ENCODE data around the gene PXK.

PXK gene

GRCh38 chr3:58346368-58346767, 13.7 kb downstream of the PXK start:
- 92 to 98% methylated on average over 2 of the region's 2 CpGs for WGBS, 2 experiments
- no peaks in the 10 kb centered on the region for H3K9me3 ChIP-seq (ENCODE audit: control insufficient read depth, low read length)
- H3K36me3 ChIP-seq (ENCODE audit: control insufficient read depth, insufficient read depth, low read length) = no peaks in the 10 kb centered on the region
- no peak overlapping the region for H3K4me3 ChIP-seq (ENCODE audit: insufficient read depth, low read depth, low read length)
- H3K27ac ChIP-seq (ENCODE audit: insufficient read depth, low read depth, low read length, poor library complexity, severe bottlenecking) = no peak overlapping the region
- no peaks in the 10 kb centered on the region for H3K27me3 ChIP-seq (ENCODE audit: control insufficient read depth, insufficient read depth, low read length, poor library complexity, severe bottlenecking)
- no peaks in the 10 kb centered on the region for H3K4me1 ChIP-seq (ENCODE audit: control insufficient read depth, insufficient read depth, low read length)

- Histone ChIP-seq H3K27me3 (ENCODE audit: control insufficient read depth, insufficient read depth, low read length, poor library complexity, severe bottlenecking) (no peaks in the 10 kb centered on the region), H3K4me3 (ENCODE audit: insufficient read depth, low read depth, low read length) (no peak overlapping the region), H3K36me3 (ENCODE audit: control insufficient read depth, insufficient read depth, low read length) (no peaks in the 10 kb centered on the region), H3K9me3 (ENCODE audit: control insufficient read depth, low read length) (no peaks in the 10 kb centered on the region), H3K27ac (ENCODE audit: insufficient read depth, low read depth, low read length, poor library complexity, severe bottlenecking) (no peak overlapping the region), H3K4me1 (ENCODE audit: control insufficient read depth, insufficient read depth, low read length) (no peaks in the 10 kb centered on the region)
- 88 to 89% methylated on average over 7 of the region's 7 CpGs for WGBS, 2 experiments
These were observed 15.3 kb downstream of the PXK start for GRCh38 chr3:58347984-58348383.

GRCh38 chr3:58349792-58350626, 17.3 kb downstream of the PXK start:
- H3K4me1 ChIP-seq (ENCODE audit: control insufficient read depth, insufficient read depth, low read length) = no peaks in the 10 kb centered on the region
- no peak overlapping the region for H3K4me3 ChIP-seq (ENCODE audit: insufficient read depth, low read depth, low read length)
- 94 to 96% methylated on average over 7 of the region's 7 CpGs for WGBS, 2 experiments
- no peak overlapping the region for H3K27ac ChIP-seq (ENCODE audit: insufficient read depth, low read depth, low read length, poor library complexity, severe bottlenecking)
- H3K27me3 ChIP-seq (ENCODE audit: control insufficient read depth, insufficient read depth, low read length, poor library complexity, severe bottlenecking) = no peaks in the 10 kb centered on the region
- H3K9me3 ChIP-seq (ENCODE audit: control insufficient read depth, low read length) = no peaks in the 10 kb centered on the region
- no peaks in the 10 kb centered on the region for H3K36me3 ChIP-seq (ENCODE audit: control insufficient read depth, insufficient read depth, low read length)

- 94 to 95% methylated on average over 2 of the region's 2 CpGs for WGBS, 2 experiments
These were observed 17.9 kb downstream of the PXK start for GRCh38 chr3:58350627-58351013.

GRCh38 chr3:58351920-58352319, 19.2 kb downstream of the PXK start:
- Histone ChIP-seq H3K36me3 (ENCODE audit: control insufficient read depth, insufficient read depth, low read length) (no peaks in the 10 kb centered on the region), H3K4me1 (ENCODE audit: control insufficient read depth, insufficient read depth, low read length) (no peaks in the 10 kb centered on the region), H3K9me3 (ENCODE audit: control insufficient read depth, low read length) (no peaks in the 10 kb centered on the region), H3K27ac (ENCODE audit: insufficient read depth, low read depth, low read length, poor library complexity, severe bottlenecking) (no peak overlapping the region), H3K4me3 (ENCODE audit: insufficient read depth, low read depth, low read length) (no peak overlapping the region), H3K27me3 (ENCODE audit: control insufficient read depth, insufficient read depth, low read length, poor library complexity, severe bottlenecking) (no peaks in the 10 kb centered on the region)
- 55 to 60% methylated on average over 3 of the region's 3 CpGs for WGBS, 2 experiments

More at GRCh38 chr3:58350627-58351013, 17.9 kb downstream of the PXK start:
- Histone ChIP-seq H3K4me3 (ENCODE audit: insufficient read depth, low read depth, low read length) (no peak overlapping the region), H3K9me3 (ENCODE audit: control insufficient read depth, low read length) (no peaks in the 10 kb centered on the region), H3K36me3 (ENCODE audit: control insufficient read depth, insufficient read depth, low read length) (no peaks in the 10 kb centered on the region), H3K27me3 (ENCODE audit: control insufficient read depth, insufficient read depth, low read length, poor library complexity, severe bottlenecking) (no peaks in the 10 kb centered on the region), H3K4me1 (ENCODE audit: control insufficient read depth, insufficient read depth, low read length) (no peaks in the 10 kb centered on the region), H3K27ac (ENCODE audit: insufficient read depth, low read depth, low read length, poor library complexity, severe bottlenecking) (no peak overlapping the region)

- Histone ChIP-seq H3K36me3 (ENCODE audit: control insufficient read depth, insufficient read depth, low read length) (no peaks in the 10 kb centered on the region), H3K4me1 (ENCODE audit: control insufficient read depth, insufficient read depth, low read length) (no peaks in the 10 kb centered on the region), H3K27me3 (ENCODE audit: control insufficient read depth, insufficient read depth, low read length, poor library complexity, severe bottlenecking) (no peaks in the 10 kb centered on the region), H3K27ac (ENCODE audit: insufficient read depth, low read depth, low read length, poor library complexity, severe bottlenecking) (no peak overlapping the region), H3K4me3 (ENCODE audit: insufficient read depth, low read depth, low read length) (no peak overlapping the region), H3K9me3 (ENCODE audit: control insufficient read depth, low read length) (no peaks in the 10 kb centered on the region)
- WGBS, 2 experiments = 92% methylated on average over 6 of the region's 6 CpGs
These were observed 19.9 kb downstream of the PXK start for GRCh38 chr3:58352626-58353025.

- Histone ChIP-seq H3K27ac (ENCODE audit: insufficient read depth, low read depth, low read length, poor library complexity, severe bottlenecking) (no peak overlapping the region), H3K9me3 (ENCODE audit: control insufficient read depth, low read length) (no peaks in the 10 kb centered on the region), H3K36me3 (ENCODE audit: control insufficient read depth, insufficient read depth, low read length) (no peaks in the 10 kb centered on the region), H3K4me1 (ENCODE audit: control insufficient read depth, insufficient read depth, low read length) (no peaks in the 10 kb centered on the region), H3K4me3 (ENCODE audit: insufficient read depth, low read depth, low read length) (no peak overlapping the region), H3K27me3 (ENCODE audit: control insufficient read depth, insufficient read depth, low read length, poor library complexity, severe bottlenecking) (no peaks in the 10 kb centered on the region)
- 94 to 95% methylated on average over 8 of the region's 8 CpGs for WGBS, 2 experiments
These were observed 21.2 kb downstream of the PXK start for GRCh38 chr3:58353722-58354553.

- no peaks in the 10 kb centered on the region for H3K4me1 ChIP-seq (ENCODE audit: control insufficient read depth, insufficient read depth, low read length)
- H3K36me3 ChIP-seq (ENCODE audit: control insufficient read depth, insufficient read depth, low read length) = no peaks in the 10 kb centered on the region
- no peaks in the 10 kb centered on the region for H3K27me3 ChIP-seq (ENCODE audit: control insufficient read depth, insufficient read depth, low read length, poor library complexity, severe bottlenecking)
- 94 to 96% methylated on average over 8 of the region's 8 CpGs for WGBS, 2 experiments
- no peak overlapping the region for H3K27ac ChIP-seq (ENCODE audit: insufficient read depth, low read depth, low read length, poor library complexity, severe bottlenecking)
- H3K9me3 ChIP-seq (ENCODE audit: control insufficient read depth, low read length) = no peaks in the 10 kb centered on the region
- no peak overlapping the region for H3K4me3 ChIP-seq (ENCODE audit: insufficient read depth, low read depth, low read length)
These were observed 22.5 kb downstream of the PXK start for GRCh38 chr3:58355179-58355578.

GRCh38 chr3:58356054-58356453, 23.4 kb downstream of the PXK start:
- H3K27me3 ChIP-seq (ENCODE audit: control insufficient read depth, insufficient read depth, low read length, poor library complexity, severe bottlenecking) = no peaks in the 10 kb centered on the region
- H3K36me3 ChIP-seq (ENCODE audit: control insufficient read depth, insufficient read depth, low read length) = no peaks in the 10 kb centered on the region
- no peak overlapping the region for H3K4me3 ChIP-seq (ENCODE audit: insufficient read depth, low read depth, low read length)
- no peaks in the 10 kb centered on the region for H3K4me1 ChIP-seq (ENCODE audit: control insufficient read depth, insufficient read depth, low read length)
- 80 to 84% methylated on average over 4 of the region's 4 CpGs for WGBS, 2 experiments
- no peaks in the 10 kb centered on the region for H3K9me3 ChIP-seq (ENCODE audit: control insufficient read depth, low read length)
- H3K27ac ChIP-seq (ENCODE audit: insufficient read depth, low read depth, low read length, poor library complexity, severe bottlenecking) = no peak overlapping the region

- Histone ChIP-seq H3K36me3 (ENCODE audit: control insufficient read depth, insufficient read depth, low read length) (no peaks in the 10 kb centered on the region), H3K9me3 (ENCODE audit: control insufficient read depth, low read length) (no peaks in the 10 kb centered on the region), H3K27ac (ENCODE audit: insufficient read depth, low read depth, low read length, poor library complexity, severe bottlenecking) (no peak overlapping the region), H3K4me3 (ENCODE audit: insufficient read depth, low read depth, low read length) (no peak overlapping the region), H3K4me1 (ENCODE audit: control insufficient read depth, insufficient read depth, low read length) (no peaks in the 10 kb centered on the region), H3K27me3 (ENCODE audit: control insufficient read depth, insufficient read depth, low read length, poor library complexity, severe bottlenecking) (no peaks in the 10 kb centered on the region)
- 91 to 92% methylated on average over 3 of the region's 3 CpGs for WGBS, 2 experiments
These were observed 24.7 kb downstream of the PXK start for GRCh38 chr3:58357402-58357801.

Measured in ectodermal cell (in vitro differentiated cells).